NCI-H748 treated with DMSO at 0.1 percent for 48 hours (cell line): ENCODE results near the gene C17orf67.

Source experiments
- DNase-seq: peaks from one replicate; lab custom pipeline; 2025; lab: John Stamatoyannopoulos, UW

The C17orf67 gene

GRCh38 chr17:56808503-56808902, 25.2 kb downstream of the C17orf67 start:
- DNase-seq: no peak

DNA sequence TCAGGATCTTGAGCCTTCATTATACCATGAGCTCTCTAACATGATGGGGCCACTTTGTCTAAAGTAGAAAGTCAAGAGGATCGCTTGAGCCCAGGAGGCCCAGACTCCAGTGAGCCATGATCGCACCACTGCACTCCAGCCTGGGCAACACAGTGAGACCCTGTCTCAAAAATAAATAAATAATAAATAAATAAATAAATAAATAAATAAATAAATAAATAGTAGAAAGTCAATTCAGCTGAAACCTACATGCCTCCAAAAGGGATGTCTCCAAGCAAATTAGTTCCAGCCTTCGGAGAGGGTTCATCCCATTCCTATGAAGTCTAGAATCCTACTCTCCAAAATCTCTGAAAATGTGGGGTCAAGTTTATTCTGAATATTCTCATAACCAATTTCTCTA, 26.0 kb downstream of the C17orf67 start:
- DNase-seq: no peak

- DNase-seq: no peak
Measured at GRCh38 chr17:56806949-56807348, 26.8 kb downstream of the C17orf67 start.

- DNase-seq: no peak
Measured at GRCh38 chr17:56804454-56804853, 29.3 kb downstream of the C17orf67 start.

DNA sequence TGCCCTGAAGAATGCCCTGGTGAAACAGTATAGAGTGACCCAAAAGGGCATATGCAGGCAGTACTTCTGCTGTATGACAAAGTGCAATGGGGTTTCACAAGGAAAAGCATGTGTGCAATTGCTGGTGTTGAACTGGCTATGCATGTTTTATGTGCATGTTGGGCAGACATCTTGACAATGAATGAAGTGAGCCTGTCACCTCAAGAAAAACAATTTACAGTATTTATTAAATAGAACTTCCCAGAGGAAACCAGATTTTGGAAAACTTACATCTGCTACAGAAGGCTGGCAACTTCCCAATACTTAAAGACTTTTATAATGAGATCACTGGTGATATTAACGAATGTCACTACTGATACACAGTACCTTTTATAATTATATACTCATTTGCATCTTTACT, 30.6 kb downstream of the C17orf67 start:
- no peak for DNase-seq

DNA sequence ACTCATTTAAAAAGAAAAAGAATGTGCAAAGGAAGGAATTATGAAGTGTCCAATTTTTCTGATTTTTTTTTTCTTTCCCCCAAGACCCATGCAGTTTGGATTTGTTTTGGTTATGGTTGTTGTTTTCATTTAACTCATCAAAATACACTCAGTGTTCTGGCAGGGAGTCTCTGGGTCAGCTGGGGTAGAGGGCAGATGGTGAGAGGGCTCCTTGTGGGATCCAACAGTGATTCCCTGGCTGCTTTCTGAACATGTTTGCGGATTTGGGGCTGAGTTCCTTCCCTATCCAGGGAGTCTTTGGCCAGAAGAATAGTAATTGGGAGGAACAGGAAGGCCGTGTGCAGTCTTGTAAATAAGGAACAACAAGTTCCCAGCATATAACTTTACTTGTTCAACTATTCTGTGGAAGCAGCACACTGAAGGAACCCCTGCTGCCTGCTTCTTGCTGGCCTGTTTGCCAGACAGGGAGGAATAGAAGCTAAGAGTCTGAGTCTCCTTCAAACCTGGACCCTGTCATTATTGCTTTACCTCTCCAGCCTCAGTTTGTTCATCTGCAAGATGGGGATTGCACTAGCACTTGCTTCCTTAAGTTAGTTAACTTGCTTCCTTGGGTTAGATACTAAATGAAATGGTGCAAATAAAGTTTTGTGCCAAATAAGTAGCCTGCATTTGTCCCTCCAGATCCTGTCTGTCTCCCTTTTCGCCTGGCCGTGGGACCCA, 32.1 kb downstream of the C17orf67 start:
- no peak for DNase-seq

- DNase-seq: peak; percentile 34
Measured at GRCh38 chr17:56798916-56799315, 34.8 kb downstream of the C17orf67 start.

GRCh38 chr17:56796536-56796935, 37.2 kb downstream of the C17orf67 start:
- DNase-seq: no peak

DNA sequence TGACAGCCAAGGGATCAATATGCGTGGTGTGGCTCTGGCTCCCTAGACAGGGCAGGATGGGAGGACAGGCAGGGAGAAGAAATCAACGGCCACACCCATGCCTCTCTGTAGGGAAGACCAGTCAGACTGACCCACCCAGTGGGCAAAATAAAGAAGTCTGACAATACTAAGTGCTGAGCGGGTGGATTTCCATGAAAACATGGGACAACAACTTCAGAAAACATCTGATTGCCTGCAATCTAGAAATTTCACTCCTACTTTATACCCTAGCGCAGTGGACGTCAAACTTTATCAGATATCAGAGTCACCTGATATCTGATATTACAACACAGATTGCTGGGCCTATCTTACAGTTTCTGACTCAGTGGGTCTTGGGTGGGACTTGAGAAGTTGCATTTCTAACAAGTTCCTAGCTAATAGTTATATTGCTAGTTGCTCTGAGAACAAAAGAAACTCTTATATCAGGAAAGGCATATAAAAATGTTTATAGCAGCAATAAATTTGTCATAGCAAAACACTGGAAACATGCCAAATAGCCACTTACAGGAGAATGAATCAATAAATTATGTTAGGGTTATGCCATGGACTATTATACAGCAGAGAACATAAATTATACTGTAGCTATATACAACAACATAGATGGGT, 38.4 kb downstream of the C17orf67 start:
- no peak for DNase-seq

DNA sequence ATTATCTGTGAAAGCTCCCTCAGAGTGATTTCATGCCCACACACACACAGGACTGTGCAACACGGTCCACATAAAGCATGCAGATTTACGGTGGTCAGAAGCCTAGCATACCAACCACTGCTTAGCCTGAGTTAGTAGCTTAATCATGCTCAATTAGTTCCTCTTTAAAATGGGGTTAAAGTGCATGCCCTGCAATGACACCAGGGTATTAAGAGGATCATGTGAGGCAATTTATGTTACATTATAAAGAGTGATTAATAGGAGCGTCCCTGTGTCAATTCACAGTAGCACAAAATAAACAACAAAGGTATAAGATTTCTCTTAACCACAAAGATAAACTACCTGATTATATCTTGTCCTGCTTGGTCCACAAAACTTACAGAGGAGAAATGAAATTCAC, 39.8 kb downstream of the C17orf67 start:
- no peak for DNase-seq

GRCh38 chr17:56793531-56793930, 40.2 kb downstream of the C17orf67 start:
- DNase-seq: no peak

DNA sequence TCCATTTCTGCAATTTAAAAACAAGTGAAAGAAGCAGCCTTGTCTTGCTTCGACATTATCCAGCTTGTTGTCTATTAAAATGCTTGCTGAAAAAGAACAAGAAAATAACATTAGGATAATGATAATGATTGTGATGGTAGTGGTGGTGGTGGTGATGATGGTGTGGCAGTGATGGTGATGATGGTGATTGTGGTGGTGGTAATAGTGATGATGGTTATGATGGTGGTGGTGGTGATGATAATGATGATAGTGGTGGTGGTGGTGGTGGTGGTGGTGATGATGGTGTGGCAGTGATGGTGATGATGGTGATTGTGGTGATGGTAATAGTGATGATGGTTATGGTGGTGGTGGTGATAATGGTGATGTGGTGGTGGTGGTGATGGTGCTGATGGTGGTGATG, 41.5 kb downstream of the C17orf67 start:
- DNase-seq: no peak

- no peak for DNase-seq
Measured at GRCh38 chr17:56786989-56787482, 46.7 kb downstream of the C17orf67 start.

- no peak for DNase-seq
Measured at GRCh38 chr17:56785997-56786680, 47.6 kb downstream of the C17orf67 start.

DNA sequence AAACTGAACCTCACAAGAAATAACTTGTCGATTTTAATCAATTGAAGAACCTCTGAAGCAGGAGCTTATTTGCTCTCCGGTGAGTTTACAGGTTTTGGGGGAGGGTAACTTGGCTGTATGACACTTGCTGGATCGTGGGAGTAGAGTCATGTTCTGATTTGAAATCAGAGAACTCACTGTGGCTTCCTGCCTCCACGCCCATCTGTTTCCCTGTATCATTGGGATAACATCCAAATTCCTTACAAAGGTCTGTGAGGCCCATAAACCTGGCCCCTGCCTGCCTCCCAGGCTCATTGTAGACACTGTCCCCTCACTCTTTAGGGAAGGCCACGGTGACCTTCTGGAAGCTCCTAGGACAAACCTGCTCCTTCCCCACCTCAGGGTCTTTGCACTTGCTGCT, 48.3 kb downstream of the C17orf67 start:
- DNase-seq: no peak

GRCh38 chr17:56782338-56782737, 51.4 kb downstream of the C17orf67 start:
- DNase-seq: no peak

- DNase-seq: no peak
Measured at GRCh38 chr17:56781906-56782305, 51.8 kb downstream of the C17orf67 start.

- peak; percentile 40 for DNase-seq
Measured at GRCh38 chr17:56779898-56780777, 53.6 kb downstream of the C17orf67 start.

- no peak for DNase-seq
Measured at GRCh38 chr17:56779322-56779721, 54.4 kb downstream of the C17orf67 start.

DNA sequence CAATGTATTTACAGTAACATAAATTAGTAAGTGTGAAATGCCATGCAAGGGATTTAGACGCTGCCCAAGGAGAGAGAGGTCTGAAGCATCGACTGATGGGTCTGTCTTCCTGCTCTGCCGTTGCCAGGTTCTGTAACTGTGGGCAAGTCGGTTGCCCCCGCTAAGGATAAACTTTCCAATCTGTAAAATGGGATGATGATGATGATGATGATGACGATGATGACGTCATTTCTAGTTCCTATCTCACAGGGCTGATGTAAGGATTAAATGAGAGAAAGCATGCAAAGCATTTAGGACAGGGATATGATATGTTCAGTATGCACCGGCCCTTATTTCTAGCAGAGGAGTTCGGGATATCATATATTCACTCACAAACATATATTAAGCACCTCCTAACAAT, 54.8 kb downstream of the C17orf67 start:
- no peak for DNase-seq

DNA sequence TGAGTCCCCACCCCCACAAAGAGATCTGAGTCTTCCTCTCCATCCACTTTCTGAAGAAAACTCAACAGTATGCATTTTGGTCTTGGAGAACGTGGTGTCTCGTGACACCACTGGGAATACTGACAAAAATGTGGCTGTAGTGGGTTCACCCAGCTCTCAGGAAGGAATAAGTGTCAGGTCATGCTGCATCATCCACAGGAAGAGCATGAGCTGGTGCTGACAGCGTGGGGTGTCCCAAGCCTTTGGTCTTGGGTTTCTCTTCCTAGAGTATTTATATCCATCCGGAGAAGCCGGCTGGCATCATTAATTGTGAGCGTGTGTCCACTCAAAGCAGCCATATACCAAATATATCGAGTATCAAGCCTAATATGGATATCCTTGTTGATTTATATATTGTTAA, 55.9 kb downstream of the C17orf67 start:
- DNase-seq: no peak

DNA sequence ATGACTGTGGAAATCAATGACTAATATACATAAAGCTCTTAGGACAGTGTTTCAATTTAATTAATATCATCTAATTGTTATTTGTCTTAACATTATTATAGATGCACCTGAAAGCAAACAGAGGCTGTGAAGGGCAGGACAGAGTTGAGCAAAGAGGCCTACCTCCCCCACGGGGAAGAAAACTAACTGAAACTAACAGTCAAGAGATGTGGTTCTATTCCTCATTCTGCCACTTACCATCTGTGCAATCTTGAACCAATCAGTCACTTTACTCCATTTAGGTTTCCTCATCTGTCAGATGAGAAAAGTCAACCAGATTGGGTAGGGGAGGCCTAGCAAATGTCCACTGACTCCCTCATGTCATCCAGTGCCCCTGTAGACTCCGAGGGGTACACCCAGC, 59.1 kb downstream of the C17orf67 start:
- DNase-seq: no peak
